Smooth muscle cell (in vitro differentiated cells): ENCODE data around the gene TMEM247. TPM values are rescaled to one million over a fixed set of nuclear protein-coding genes. Genes with fewer than 3 reads are reported as not detected.

Source experiments
- DNase-seq: peaks from one replicate; lab custom pipeline; 2025; ENCODE audit not compliant: unreplicated experiment; lab: John Stamatoyannopoulos, UW
- H2AFZ ChIP-seq: fragments of 200-600 bp; sonication (generic); 2 replicates; pipeline ENCODE4 v1.6.0; 2016; ENCODE audit warnings: antibody characterized with exemption, low read depth, mild to moderate bottlenecking
- H3F3A ChIP-seq: fragments of 200-600 bp; sonication (generic); 2 replicates; pipeline ENCODE4 v1.6.0; 2017; ENCODE audit warnings: antibody characterized with exemption, low read depth
- H3K27ac ChIP-seq: fragments of 200-600 bp; sonication (generic); 2 replicates; pipeline ENCODE4 v1.5.1; 2016; ENCODE audit warnings: low read depth, mild to moderate bottlenecking
- H3K27me3 ChIP-seq: fragments of 200-600 bp; sonication (generic); 2 replicates; pipeline ENCODE4 v1.6.1; 2016; ENCODE audit warnings: low read depth, mild to moderate bottlenecking
- H3K36me3 ChIP-seq: fragments of 200-600 bp; sonication (generic); 2 replicates; pipeline ENCODE4 v1.5.1; 2016; ENCODE audit warnings: low read depth
- H3K4me1 ChIP-seq: fragments of 200-600 bp; sonication (generic); 2 replicates; pipeline ENCODE4 v1.5.1; 2016; ENCODE audit warnings: low read depth
- H3K4me2 ChIP-seq: fragments of 200-600 bp; sonication (generic); 2 replicates; pipeline ENCODE4 v1.6.0; 2016; ENCODE audit warnings: mild to moderate bottlenecking
- H3K4me3 ChIP-seq: fragments of 200-600 bp; sonication (generic); 2 replicates; pipeline ENCODE4 v1.5.1; 2016; ENCODE audit warnings: mild to moderate bottlenecking
- H3K79me2 ChIP-seq: fragments of 200-600 bp; sonication (generic); 2 replicates; pipeline ENCODE4 v1.6.0; 2016; ENCODE audit warnings: low read depth, mild to moderate bottlenecking
- H3K9ac ChIP-seq: fragments of 200-600 bp; sonication (generic); 2 replicates; pipeline ENCODE4 v1.6.0; 2016; ENCODE audit warnings: low read depth
- H3K9me3 ChIP-seq: fragments of 200-600 bp; sonication (generic); replicated peaks from 2 replicates; pipeline ENCODE4 v1.5.1; 2016; ENCODE audit warnings: low read depth
- H4K20me1 ChIP-seq: fragments of 200-600 bp; sonication (generic); 2 replicates; pipeline ENCODE4 v1.6.0; 2016; ENCODE audit warnings: low read depth
- CTCF ChIP-seq: fragments of 200-600 bp; sonication (generic); IDR thresholded peaks from 2 replicates; pipeline ENCODE4 v1.5.1; 2017; ENCODE audit warnings: borderline replicate concordance, mild to moderate bottlenecking, antibody characterized with exemption; ENCODE audit not compliant: insufficient read depth, poor library complexity, severe bottlenecking
- whole genome bisulfite sequencing: methylation state at CpG from one replicate; pipeline ENCODE4 v1.1.7; 2016; ENCODE audit warnings: low lambda C conversion rate; 5-methylcytosine and 5-hydroxymethylcytosine counted together
- polyA plus RNA-seq: library from polyadenylated mRNA; unstranded; fragments of >200 nt; fragmentation: Nextera tagmentation; extraction: Ambion mirVana; gene quantifications from 2 replicates; pipeline ENCODE4 v1.2.1, GENCODE V29; 2016
- total RNA-seq: library from RNA; depleted of rRNA; stranded (reverse); fragments of >200 nt; gene quantifications from 2 replicates; pipeline ENCODE4 v1.2.3, GENCODE V29; 2014

The TMEM247 gene
- total and polyA plus RNA-seq, 2 experiments from 2014 or later, result not detected

- H3K27me3 ChIP-seq, result no peaks in the 10 kb centered on the region
- H3K9ac ChIP-seq, result no peak overlapping the region
- no peak overlapping the region for H3K4me2 ChIP-seq
- H3F3A ChIP-seq, result no peaks in the 10 kb centered on the region
- H3K79me2 ChIP-seq, result no peaks in the 10 kb centered on the region
- no peak overlapping the region for H3K4me3 ChIP-seq
- H4K20me1 ChIP-seq, result no peaks in the 10 kb centered on the region
- H3K36me3 ChIP-seq, result peaks cover 5% of the 10 kb centered on the region
- DNase-seq, result no peak
- H2AFZ ChIP-seq, result no peak overlapping the region
- H3K9me3 ChIP-seq, result peaks cover 13% of the 10 kb centered on the region
- no peak overlapping the region for H3K27ac ChIP-seq
- H3K4me1 ChIP-seq, result no peaks in the 10 kb centered on the region
- no peak for TF ChIP-seq CTCF
- WGBS, result 88% methylated on average over 1 of the region's 1 CpG
These were observed 35.4 kb downstream of the TMEM247 start for GRCh38 chr2:46514738-46515137.

GRCh38 chr2:46517485-46517884 lies 38.1 kb downstream of the TMEM247 start:
- Histone ChIP-seq H3K36me3 (peaks cover 5% of the 10 kb centered on the region), H2AFZ (no peak overlapping the region), H3K4me1 (no peaks in the 10 kb centered on the region), H3K4me3 (no peak overlapping the region), H3K9ac (no peak overlapping the region), H3K79me2 (no peaks in the 10 kb centered on the region), H3K27ac (no peak overlapping the region), H3K9me3 (peaks cover 13% of the 10 kb centered on the region), H3K27me3 (no peaks in the 10 kb centered on the region), H3F3A (no peaks in the 10 kb centered on the region), H4K20me1 (no peaks in the 10 kb centered on the region), H3K4me2 (no peak overlapping the region)
- no peak for TF ChIP-seq CTCF
- no peak for DNase-seq
- WGBS, result 82% methylated on average over 1 of the region's 1 CpG

GRCh38 chr2:46518861-46519260 lies 39.5 kb downstream of the TMEM247 start:
- no peak for TF ChIP-seq CTCF
- WGBS, result 91% methylated on average over 7 of the region's 7 CpGs
- H3K27me3 ChIP-seq, result no peaks in the 10 kb centered on the region
- no peak overlapping the region for H3K4me3 ChIP-seq
- DNase-seq, result no peak
- H4K20me1 ChIP-seq, result no peaks in the 10 kb centered on the region
- H3K4me1 ChIP-seq, result no peaks in the 10 kb centered on the region
- H3K27ac ChIP-seq, result no peak overlapping the region
- H2AFZ ChIP-seq, result no peak overlapping the region
- H3K9me3 ChIP-seq, result peaks cover 13% of the 10 kb centered on the region
- H3K36me3 ChIP-seq, result peaks cover 5% of the 10 kb centered on the region
- H3K4me2 ChIP-seq, result no peak overlapping the region
- no peaks in the 10 kb centered on the region for H3K79me2 ChIP-seq
- no peaks in the 10 kb centered on the region for H3F3A ChIP-seq
- no peak overlapping the region for H3K9ac ChIP-seq

- Histone ChIP-seq H3K36me3 (peaks cover 5% of the 10 kb centered on the region), H3F3A (no peaks in the 10 kb centered on the region), H3K4me2 (no peak overlapping the region), H2AFZ (no peak overlapping the region), H4K20me1 (no peaks in the 10 kb centered on the region), H3K27me3 (no peaks in the 10 kb centered on the region), H3K4me1 (no peaks in the 10 kb centered on the region), H3K4me3 (no peak overlapping the region), H3K27ac (no peak overlapping the region), H3K79me2 (no peaks in the 10 kb centered on the region), H3K9ac (no peak overlapping the region), H3K9me3 (peaks cover 13% of the 10 kb centered on the region)
- WGBS, result 87% methylated on average over 7 of the region's 7 CpGs
- DNase-seq, result no peak
- TF ChIP-seq CTCF, result no peak
These were observed 39.9 kb downstream of the TMEM247 start for GRCh38 chr2:46519265-46519664.
